ENCODE measurements around the gene TECR. TPM values are rescaled to one million over a fixed set of nuclear protein-coding genes. Genes with fewer than 3 reads are reported as not detected.
A peak's percentile ranks its signal among the peaks of the same experiment; 100 is the strongest.

The TECR gene
- total and polyA plus RNA-seq, 2 of the 13 experiments (the other 11 are each of a cell fraction or from before 2014, with no cell fraction given), result 54.9 to 121 TPM

DNA sequence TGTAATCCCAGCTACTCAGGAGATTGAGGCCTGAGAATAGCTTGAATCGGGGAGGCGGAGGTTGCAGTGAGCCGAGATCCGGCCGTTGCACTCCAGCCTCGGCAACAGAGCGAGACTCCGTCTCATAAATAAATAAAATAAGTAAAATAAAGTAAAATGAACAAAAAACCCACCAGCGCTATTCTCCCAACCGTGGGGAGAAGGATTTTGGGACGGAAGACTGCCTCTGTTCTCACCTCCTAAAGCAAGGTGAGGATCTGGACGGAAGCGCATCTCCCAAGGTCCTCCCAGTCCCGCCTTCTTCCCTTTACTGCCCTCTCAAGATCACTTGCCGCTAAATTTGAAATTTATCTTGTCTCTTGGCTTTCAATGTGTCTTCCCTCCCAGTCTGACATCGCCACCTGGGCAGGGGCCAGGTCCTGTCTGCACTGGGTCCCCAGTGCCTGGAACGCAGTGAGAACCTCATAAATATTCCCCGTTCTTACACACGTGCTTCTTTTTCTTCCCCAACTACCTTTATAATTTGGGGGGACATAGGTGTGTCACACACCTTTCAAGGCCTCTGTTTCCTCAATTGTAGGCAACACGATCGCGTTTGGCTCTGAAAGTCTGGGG lies 10.0 kb upstream of the TECR start:
- WGBS (ENCODE audit: low lambda C conversion rate), result 62% methylated on average over 22 of the region's 22 CpGs
- no peak for DNase-seq (ENCODE audit: low spot score)
- H3K9me3 ChIP-seq (ENCODE audit: low read length), result no peaks in the 10 kb centered on the region
- peak overlapping the region; percentile 75 for H3K4me2 ChIP-seq (ENCODE audit: low read depth, low read length)
- in situ Hi-C loops (cut with HindIII; ENCODE audit: extremely low pct_ligation_motif_present, low pct_unique_long_range_greater_than_20kb) (no loop called here), intact Hi-C loops (cut with micrococcal nuclease; ENCODE audit: unreplicated experiment) (no loop called here)
- POLR2A ChIA-PET, result interaction anchor here (0.9 to 5.8 kb wide), 14 partner anchors 9 to 170 kb away, joined by 3 to 123 read pairs (median 8); partner anchors contain the start of genes GIPC1, NDUFB7, TECR and ZNF333
- H4K20me1 ChIP-seq (ENCODE audit: insufficient read depth, low read length), result peaks cover 32% of the 10 kb centered on the region
- CTCF ChIA-PET (ENCODE audit: low intra/inter-chr PET ratio, low total read pairs), result no interaction called here
- peak overlapping the region; percentile 97 for H3K27ac ChIP-seq (ENCODE audit: extremely low read length, insufficient read depth, low read length)
- H3K9ac ChIP-seq (ENCODE audit: insufficient read depth, low read depth, low read length), result peak overlapping the region; percentile 81
- peak overlapping the region in 2 of 3 experiments; percentile 57 to 70; a peak in 3 of 6 replicates for H3K4me3 ChIP-seq (replicated peaks in 1 of 3; ENCODE audit: insufficient read depth in 1 of 3, low read depth in 2 of 3, low read length in 3 of 3)
- no TSS peak for BruUV-seq (replicated peaks)
- no peak for FAIRE-seq
- H3K27me3 ChIP-seq (ENCODE audit: control insufficient read depth in 1 of 2, insufficient read depth in 2 of 2, low read length in 2 of 2), result no peaks in the 10 kb centered on the region; a peak in 1 of 5 replicates
- H2AFZ ChIP-seq (ENCODE audit: low read length), result no peak overlapping the region
- peaks cover 9 to 22% of the 10 kb centered on the region in 2 experiments for H3K36me3 ChIP-seq (replicated peaks in 1 of 2; ENCODE audit: control insufficient read depth in 1 of 2, insufficient read depth in 2 of 2, low read length in 2 of 2)
- H3K79me2 ChIP-seq (ENCODE audit: insufficient read depth, low read length), result peaks cover 37% of the 10 kb centered on the region
- no peak for ATAC-seq
- H3K4me1 ChIP-seq (ENCODE audit: insufficient read depth, low read length), result peaks cover 66% of the 10 kb centered on the region
- TF ChIP-seq PCBP2 (optimal IDR thresholded peaks at IDR 0.05; ENCODE audit: low read depth, low read length, poor library complexity, severe bottlenecking) (no peak), KMT2B (CRISPR knock-in tag; IDR thresholded peaks at IDR 0.05) (no peak), ATF4 (CRISPR knock-in tag; IDR thresholded peaks at IDR 0.05) (no peak), DPF2 (CRISPR knock-in tag; IDR thresholded peaks at IDR 0.05; ENCODE audit: borderline replicate concordance, low read depth) (peak; percentile 4; the same call in 1 of the 2 replicates), ATF7 (IDR thresholded peaks at IDR 0.05) (no peak), ATF7 (CRISPR knock-in tag; IDR thresholded peaks at IDR 0.05) (no peak), PRPF4 (IDR thresholded peaks at IDR 0.05; ENCODE audit: low read depth, low read length, poor library complexity, severe bottlenecking) (peak; percentile 80), HMG20A (CRISPR knock-in tag; IDR thresholded peaks at IDR 0.05; ENCODE audit: borderline replicate concordance) (no peak), ATRX (CRISPR knock-in tag; IDR thresholded peaks at IDR 0.05; ENCODE audit: borderline replicate concordance) (no peak), ZNF747 (CRISPR knock-in tag; IDR thresholded peaks at IDR 0.05; ENCODE audit: borderline replicate concordance) (no peak), NFKBIZ (CRISPR knock-in tag; IDR thresholded peaks at IDR 0.05) (0 out of 2 replicates have a peak, but pooled peaks have one; percentile 12), ZBTB21 (CRISPR knock-in tag; IDR thresholded peaks at IDR 0.05) (no peak), STAG1 (CRISPR knock-in tag; IDR thresholded peaks at IDR 0.05) (no peak), RBM39 (IDR thresholded peaks at IDR 0.05; ENCODE audit: low read depth, low read length, poor library complexity, severe bottlenecking) (no peak), NFE2L2 (IDR thresholded peaks at IDR 0.05; ENCODE audit: low read length) (no peak), SP1 (IDR thresholded peaks at IDR 0.05) (no peak), SP1 (CRISPR knock-in tag; IDR thresholded peaks at IDR 0.05) (0 out of 2 replicates have a peak, but pooled peaks have one; percentile 25), MBD4 (IDR thresholded peaks at IDR 0.05; ENCODE audit: borderline replicate concordance, low read length) (peak; percentile 83), ISL2 (CRISPR knock-in tag; IDR thresholded peaks at IDR 0.05) (no peak), ZNF121 (CRISPR knock-in tag; IDR thresholded peaks at IDR 0.05) (no peak), MAFK (conservative IDR thresholded peaks at IDR 0.05 in 1 of 2, IDR thresholded peaks at IDR 0.05 in 1 of 2; ENCODE audit: low read length in 2 of 2) (no peak), U2AF1 (optimal IDR thresholded peaks at IDR 0.05; ENCODE audit: low read depth, low read length) (peak; percentile 58)
- TF ChIP-seq, protein P1, sequence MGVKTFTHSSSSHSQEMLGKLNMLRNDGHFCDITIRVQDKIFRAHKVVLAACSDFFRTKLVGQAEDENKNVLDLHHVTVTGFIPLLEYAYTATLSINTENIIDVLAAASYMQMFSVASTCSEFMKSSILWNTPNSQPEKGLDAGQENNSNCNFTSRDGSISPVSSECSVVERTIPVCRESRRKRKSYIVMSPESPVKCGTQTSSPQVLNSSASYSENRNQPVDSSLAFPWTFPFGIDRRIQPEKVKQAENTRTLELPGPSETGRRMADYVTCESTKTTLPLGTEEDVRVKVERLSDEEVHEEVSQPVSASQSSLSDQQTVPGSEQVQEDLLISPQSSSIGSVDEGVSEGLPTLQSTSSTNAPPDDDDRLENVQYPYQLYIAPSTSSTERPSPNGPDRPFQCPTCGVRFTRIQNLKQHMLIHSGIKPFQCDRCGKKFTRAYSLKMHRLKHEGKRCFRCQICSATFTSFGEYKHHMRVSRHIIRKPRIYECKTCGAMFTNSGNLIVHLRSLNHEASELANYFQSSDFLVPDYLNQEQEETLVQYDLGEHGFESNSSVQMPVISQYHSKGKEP (CRISPR knock-in tag; IDR thresholded peaks at IDR 0.05), result 0 out of 2 replicates have a peak, but pooled peaks have one; percentile 4
- TF ChIP-seq, protein P2, sequence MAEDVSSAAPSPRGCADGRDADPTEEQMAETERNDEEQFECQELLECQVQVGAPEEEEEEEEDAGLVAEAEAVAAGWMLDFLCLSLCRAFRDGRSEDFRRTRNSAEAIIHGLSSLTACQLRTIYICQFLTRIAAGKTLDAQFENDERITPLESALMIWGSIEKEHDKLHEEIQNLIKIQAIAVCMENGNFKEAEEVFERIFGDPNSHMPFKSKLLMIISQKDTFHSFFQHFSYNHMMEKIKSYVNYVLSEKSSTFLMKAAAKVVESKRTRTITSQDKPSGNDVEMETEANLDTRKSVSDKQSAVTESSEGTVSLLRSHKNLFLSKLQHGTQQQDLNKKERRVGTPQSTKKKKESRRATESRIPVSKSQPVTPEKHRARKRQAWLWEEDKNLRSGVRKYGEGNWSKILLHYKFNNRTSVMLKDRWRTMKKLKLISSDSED (CRISPR knock-in tag; IDR thresholded peaks at IDR 0.05), result no peak
